ENCODE measurements around the gene CSNK2A3. TPM values are rescaled to one million over a fixed set of nuclear protein-coding genes. Genes with fewer than 3 reads are reported as not detected.
A peak's percentile ranks its signal among the peaks of the same experiment; 100 is the strongest.

CSNK2A3 gene
- total RNA-seq, 1 donor: 3.9 TPM

GRCh38 chr11:11387622-11388305 lies 34.7 kb upstream of the CSNK2A3 start:
- no peak for DNase-seq (ENCODE audit: low read depth)
- H3K4me3 ChIP-seq (ENCODE audit: low read depth, low read length): no peak overlapping the region
- TF ChIP-seq CTCF (IDR thresholded peaks at IDR 0.05; ENCODE audit: insufficient read depth, low read depth, low read length): no peak

- no peak for TF ChIP-seq CTCF (IDR thresholded peaks at IDR 0.05; ENCODE audit: insufficient read depth, low read depth, low read length)
- no peak for DNase-seq (ENCODE audit: low read depth)
- H3K4me3 ChIP-seq (ENCODE audit: low read depth, low read length): no peak overlapping the region
Observed at GRCh38 chr11:11387207-11387606, 34.2 kb upstream of the CSNK2A3 start.

- no peak for DNase-seq (ENCODE audit: low read depth)
- H3K4me3 ChIP-seq (ENCODE audit: low read depth, low read length): no peak overlapping the region
- no peak for TF ChIP-seq CTCF (IDR thresholded peaks at IDR 0.05; ENCODE audit: insufficient read depth, low read depth, low read length)
Observed at GRCh38 chr11:11384829-11385228, 31.8 kb upstream of the CSNK2A3 start.

GRCh38 chr11:11383995-11384394 lies 30.9 kb upstream of the CSNK2A3 start:
- no peak overlapping the region for H3K4me3 ChIP-seq (ENCODE audit: low read depth, low read length)
- TF ChIP-seq CTCF (IDR thresholded peaks at IDR 0.05; ENCODE audit: insufficient read depth, low read depth, low read length): no peak
- no peak for DNase-seq (ENCODE audit: low read depth)

GRCh38 chr11:11382858-11383532 lies 29.9 kb upstream of the CSNK2A3 start:
- TF ChIP-seq CTCF (IDR thresholded peaks at IDR 0.05; ENCODE audit: insufficient read depth, low read depth, low read length): no peak
- DNase-seq (ENCODE audit: low read depth): peak; percentile 11
- no peak overlapping the region for H3K4me3 ChIP-seq (ENCODE audit: low read depth, low read length)

- no peak overlapping the region for H3K4me3 ChIP-seq (ENCODE audit: low read depth, low read length)
- no peak for TF ChIP-seq CTCF (IDR thresholded peaks at IDR 0.05; ENCODE audit: insufficient read depth, low read depth, low read length)
- no peak for DNase-seq (ENCODE audit: low read depth)
Observed at GRCh38 chr11:11381471-11382105, 28.5 kb upstream of the CSNK2A3 start.

All from fibroblast of villous mesenchyme (primary cell).